H1 (cell line): ENCODE measurements around the gene NUFIP2. TPM values are rescaled to one million over a fixed set of nuclear protein-coding genes. Genes with fewer than 3 reads are reported as not detected.

ENCODE experiments used
- BACH1 ChIP-seq: IDR thresholded peaks from 2 replicates; pipeline ENCODE4 v1.6.1; 2012; ENCODE audit warnings: low read length, improper control_type of control experiment
- CHD1 ChIP-seq: IDR thresholded peaks from 2 replicates; pipeline ENCODE4 v1.6.1; 2012; ENCODE audit warnings: low read depth, low read length, improper control_type of control experiment
- TEAD4 ChIP-seq: IDR thresholded peaks from 2 replicates; pipeline ENCODE4 v1.6.1; 2012; ENCODE audit warnings: low read depth, low read length, inconsistent platforms, mixed read lengths
- polyA plus RNA-seq, 7 experiments: library from polyadenylated mRNA; depleted of rRNA in 3 of 7; stranded (reverse) in 5 of 7; unstranded in 2 of 7; fragments of >200 nt in 5 of 7; fragments of 200-250 nt in 2 of 7; gene quantifications; 1 replicate in 5 of 7; 2 replicates in 1 of 7; 4 replicates in 1 of 7; pipeline versions ENCODE4 v1.2.1 to v1.2.3, GENCODE V29; 2011 to 2013; ENCODE audit warnings: missing spikeins in 2 of 7, mixed read lengths in 2 of 7
- total RNA-seq: library from RNA; stranded (reverse); fragmentation: NEBNext Ultra II Directional; extraction: Animal tissue kit (Norgen Biotek cat#: 25700); gene quantifications from 2 replicates; pipeline ENCODE4 v1.2.1, GENCODE V29; 2021

NUFIP2 gene
- total and polyA plus RNA-seq, 2 of the 8 experiments (the other 6 are each of a cell fraction or from before 2014, with no cell fraction given), result 65.9 to 118 TPM

- TF ChIP-seq CHD1 (no peak), TEAD4 (no peak), BACH1 (no peak)
Measured at GRCh38 chr17:29342158-29342765, 48.3 kb upstream of the NUFIP2 start (continued).
